ENCODE data around the gene RBM33. TPM values are rescaled to one million over a fixed set of nuclear protein-coding genes. Genes with fewer than 3 reads are reported as not detected.
A peak's percentile ranks its signal among the peaks of the same experiment; 100 is the strongest.

RBM33 gene
- total and polyA plus RNA-seq, 2 of the 8 experiments (the other 6 are each of a cell fraction or from before 2014, with no cell fraction given), result 16.5 to 64.6 TPM

DNA sequence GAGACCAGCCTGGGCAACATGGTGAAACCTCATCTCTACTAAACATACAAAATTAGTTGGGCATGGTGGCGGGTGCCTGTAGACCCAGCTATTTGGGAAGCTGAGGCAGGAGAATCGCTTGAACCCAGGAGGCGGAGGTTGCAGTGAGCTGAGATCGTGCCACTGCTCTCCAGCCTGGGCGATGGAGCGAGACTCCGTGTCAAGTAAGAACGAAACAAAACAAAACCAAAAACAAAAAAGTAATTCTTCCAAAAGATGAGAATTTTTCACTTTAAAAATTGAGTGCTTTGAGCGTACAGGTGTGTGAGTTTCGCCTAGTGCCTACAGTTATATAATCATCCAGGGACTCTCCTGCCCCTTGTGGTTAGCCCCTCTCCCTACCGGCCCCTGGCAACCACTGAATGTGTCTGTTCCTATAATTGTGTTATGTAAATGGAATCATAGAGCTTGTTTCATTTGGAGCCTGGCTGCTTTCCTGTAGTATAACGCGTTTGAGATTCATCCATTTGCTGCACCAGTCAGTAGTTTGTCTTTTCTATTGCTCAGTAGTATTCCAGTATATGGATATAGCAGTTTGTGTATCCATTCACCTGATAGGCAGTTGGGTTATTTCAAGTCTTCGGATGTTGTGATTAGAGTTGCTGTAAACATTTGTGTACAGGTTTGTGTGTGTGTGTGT is 80.0 kb downstream of the RBM33 start:
- Histone ChIP-seq H4K91ac (replicated peaks; ENCODE audit: insufficient read length, low read length) (no peak overlapping the region), H3K56ac (replicated peaks; ENCODE audit: insufficient read length, low read depth, low read length) (no peak overlapping the region), H4K5ac (ENCODE audit: insufficient read length, low read depth, low read length) (no peak overlapping the region), H3K23ac (ENCODE audit: insufficient read length) (no peak overlapping the region), H2BK20ac (ENCODE audit: low read length) (no peak overlapping the region), H3K27ac (ENCODE audit: low read depth, low read length) (no peak overlapping the region), H3K36me3 (ENCODE audit: control insufficient read depth in 2 of 4, insufficient read depth in 4 of 4, low read length in 3 of 4) (peaks cover 0 to 10% (median 4%) of the 10 kb centered on the region in 4 experiments; a peak in 3 of 8 replicates), H2BK5ac (ENCODE audit: low read depth, low read length) (no peak overlapping the region), H4K20me1 (replicated peaks in 1 of 2; ENCODE audit: control insufficient read depth in 1 of 2, insufficient read depth in 2 of 2, low read length in 2 of 2) (peaks cover 3 to 11% of the 10 kb centered on the region in 2 experiments), H3K79me2 (ENCODE audit: control insufficient read depth in 1 of 2, insufficient read depth in 2 of 2, low read length in 2 of 2) (peaks cover 0 to 45% of the 10 kb centered on the region in 2 experiments; a peak in 2 of 4 replicates), H4K8ac (ENCODE audit: extremely low read depth, insufficient read depth, low read length) (no peak overlapping the region), H2AK5ac (ENCODE audit: low read depth, low read length) (no peak overlapping the region), H3K9ac (replicated peaks in 1 of 4; ENCODE audit: extremely low read depth in 1 of 4, low read depth in 3 of 4, low read length in 3 of 4) (no peak overlapping the region), H3K27me3 (replicated peaks in 1 of 4; ENCODE audit: control insufficient read depth in 3 of 4, extremely low read depth in 1 of 4, insufficient read depth in 3 of 4, low read length in 3 of 4) (no peaks in the 10 kb centered on the region), H3K18ac (ENCODE audit: extremely low read depth, low read length) (no peak overlapping the region), H2BK15ac (ENCODE audit: low read length) (no peak overlapping the region), H3K79me1 (ENCODE audit: low read depth, low read length) (peaks cover 3% of the 10 kb centered on the region; the same call in 1 of the 2 replicates), H2AFZ (ENCODE audit: low read length) (no peak overlapping the region), H2BK120ac (replicated peaks; ENCODE audit: low read depth, low read length) (no peak overlapping the region), H3K4me1 (replicated peaks in 1 of 4; ENCODE audit: control insufficient read depth in 3 of 4, insufficient read depth in 4 of 4, low read length in 3 of 4) (no peaks in the 10 kb centered on the region), H3K23me2 (ENCODE audit: low read depth, low read length) (no peaks in the 10 kb centered on the region), H2BK12ac (ENCODE audit: low read depth, low read length) (no peak overlapping the region), H3K4me3 (ENCODE audit: extremely low read depth in 1 of 4, insufficient read depth in 2 of 4, low read depth in 3 of 4, low read length in 4 of 4) (no peak overlapping the region), H3K9me3 (ENCODE audit: insufficient read depth in 2 of 2, low read depth in 1 of 2, low read length in 1 of 2) (no peaks in the 10 kb centered on the region), H3K14ac (ENCODE audit: insufficient read length) (no peak overlapping the region), H3K4me2 (ENCODE audit: insufficient read depth in 1 of 2, low read depth in 2 of 2, low read length in 2 of 2) (no peak overlapping the region), H3K4ac (replicated peaks; ENCODE audit: insufficient read length, low read depth, low read length) (no peak overlapping the region)
- FAIRE-seq, result no peak
- TF ChIP-seq BRCA1 (IDR thresholded peaks at IDR 0.05; ENCODE audit: low read depth, low read length), result no peak
- TF ChIP-seq, protein P1, sequence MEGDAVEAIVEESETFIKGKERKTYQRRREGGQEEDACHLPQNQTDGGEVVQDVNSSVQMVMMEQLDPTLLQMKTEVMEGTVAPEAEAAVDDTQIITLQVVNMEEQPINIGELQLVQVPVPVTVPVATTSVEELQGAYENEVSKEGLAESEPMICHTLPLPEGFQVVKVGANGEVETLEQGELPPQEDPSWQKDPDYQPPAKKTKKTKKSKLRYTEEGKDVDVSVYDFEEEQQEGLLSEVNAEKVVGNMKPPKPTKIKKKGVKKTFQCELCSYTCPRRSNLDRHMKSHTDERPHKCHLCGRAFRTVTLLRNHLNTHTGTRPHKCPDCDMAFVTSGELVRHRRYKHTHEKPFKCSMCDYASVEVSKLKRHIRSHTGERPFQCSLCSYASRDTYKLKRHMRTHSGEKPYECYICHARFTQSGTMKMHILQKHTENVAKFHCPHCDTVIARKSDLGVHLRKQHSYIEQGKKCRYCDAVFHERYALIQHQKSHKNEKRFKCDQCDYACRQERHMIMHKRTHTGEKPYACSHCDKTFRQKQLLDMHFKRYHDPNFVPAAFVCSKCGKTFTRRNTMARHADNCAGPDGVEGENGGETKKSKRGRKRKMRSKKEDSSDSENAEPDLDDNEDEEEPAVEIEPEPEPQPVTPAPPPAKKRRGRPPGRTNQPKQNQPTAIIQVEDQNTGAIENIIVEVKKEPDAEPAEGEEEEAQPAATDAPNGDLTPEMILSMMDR (IDR thresholded peaks at IDR 0.05; ENCODE audit: control extremely low read depth in 1 of 3, insufficient read depth in 1 of 3, low read depth in 1 of 3, low read length in 3 of 3), result peak; percentile 25 to 65 (median 56); a peak in 3 of 4 replicates
- peak; percentile 36 to 43 for TF ChIP-seq RAD21 (IDR thresholded peaks at IDR 0.05 in 1 of 2, conservative IDR thresholded peaks at IDR 0.05 in 1 of 2; ENCODE audit: low read depth in 2 of 2, low read length in 2 of 2)
- CTCF ChIA-PET (ENCODE audit: partially characterized antibody), result interaction anchor here (0.6 to 2.0 kb wide), 21 partner anchors 9 to 297 kb away, joined by 3 to 8 read pairs (median 3); no protein-coding TSS in a partner anchor
- WGBS, 2 experiments (ENCODE audit: extremely low coverage in 1 of 2, insufficient coverage in 1 of 2, insufficient read length in 1 of 2, insufficient replicate concordance in 2 of 2, low coverage in 1 of 2, low lambda C conversion rate in 2 of 2, missing lambda C conversion rate in 1 of 2), result 80% methylated on average over 14 of the region's 14 CpGs; no CpG with 5 or more reads in 1 of the 2 experiments
- DNase-seq (ENCODE audit: low read depth in 1 of 2, low spot score in 2 of 2), result no peak
- POLR2A ChIA-PET (ENCODE audit: partially characterized antibody), result interaction anchor here (0.9 kb wide), 1 partner anchor 51 kb away, joined by 3 read pairs; no protein-coding TSS in a partner anchor
